ENCODE data around the gene SIX4. TPM values are rescaled to one million over a fixed set of nuclear protein-coding genes. Genes with fewer than 3 reads are reported as not detected.

The SIX4 gene
- total RNA-seq, 2 experiments from 2014 or later, result not detected

- Histone ChIP-seq H3K27ac (ENCODE audit: low read depth in 1 of 2, low read length in 2 of 2) (no peak overlapping the region), H3K9me3 (ENCODE audit: control insufficient read depth in 1 of 2, insufficient read depth in 1 of 2, low read length in 2 of 2) (no peaks in the 10 kb centered on the region), H3K27me3 (ENCODE audit: control insufficient read depth in 1 of 2, insufficient read depth in 2 of 2, low read length in 2 of 2) (peaks cover 3 to 5% of the 10 kb centered on the region in 2 experiments), H3K4me3 (ENCODE audit: low read length) (no peak overlapping the region), H3K36me3 (ENCODE audit: insufficient read depth, low read length) (no peaks in the 10 kb centered on the region), H3K4me1 (ENCODE audit: insufficient read depth, low read length) (no peaks in the 10 kb centered on the region)
- no peak overlapping the region for H3K4me3 Mint-ChIP-seq
- ATAC-seq (ENCODE audit: poor library complexity) (no peak), DNase-seq (no peak)
- no peaks in the 10 kb centered on the region for H3K4me1 Mint-ChIP-seq (ENCODE audit: low read depth)
- TF ChIP-seq, protein P1, sequence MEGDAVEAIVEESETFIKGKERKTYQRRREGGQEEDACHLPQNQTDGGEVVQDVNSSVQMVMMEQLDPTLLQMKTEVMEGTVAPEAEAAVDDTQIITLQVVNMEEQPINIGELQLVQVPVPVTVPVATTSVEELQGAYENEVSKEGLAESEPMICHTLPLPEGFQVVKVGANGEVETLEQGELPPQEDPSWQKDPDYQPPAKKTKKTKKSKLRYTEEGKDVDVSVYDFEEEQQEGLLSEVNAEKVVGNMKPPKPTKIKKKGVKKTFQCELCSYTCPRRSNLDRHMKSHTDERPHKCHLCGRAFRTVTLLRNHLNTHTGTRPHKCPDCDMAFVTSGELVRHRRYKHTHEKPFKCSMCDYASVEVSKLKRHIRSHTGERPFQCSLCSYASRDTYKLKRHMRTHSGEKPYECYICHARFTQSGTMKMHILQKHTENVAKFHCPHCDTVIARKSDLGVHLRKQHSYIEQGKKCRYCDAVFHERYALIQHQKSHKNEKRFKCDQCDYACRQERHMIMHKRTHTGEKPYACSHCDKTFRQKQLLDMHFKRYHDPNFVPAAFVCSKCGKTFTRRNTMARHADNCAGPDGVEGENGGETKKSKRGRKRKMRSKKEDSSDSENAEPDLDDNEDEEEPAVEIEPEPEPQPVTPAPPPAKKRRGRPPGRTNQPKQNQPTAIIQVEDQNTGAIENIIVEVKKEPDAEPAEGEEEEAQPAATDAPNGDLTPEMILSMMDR (IDR thresholded peaks at IDR 0.05), result no peak
- ChIA-PET CTCF (no interaction called here), POLR2A (no interaction called here)
- intact Hi-C loops (cut with DNase I, micrococcal nuclease), result no loop called here
- peaks cover 16% of the 10 kb centered on the region for H3K27me3 Mint-ChIP-seq
- H3K27ac Mint-ChIP-seq, result no peak overlapping the region
- H3K36me3 Mint-ChIP-seq (ENCODE audit: low read depth), result no peaks in the 10 kb centered on the region
- no peaks in the 10 kb centered on the region for H3K9me3 Mint-ChIP-seq
Observed at GRCh38 chr14:60670989-60671388, 53.2 kb downstream of the SIX4 start.

DNA sequence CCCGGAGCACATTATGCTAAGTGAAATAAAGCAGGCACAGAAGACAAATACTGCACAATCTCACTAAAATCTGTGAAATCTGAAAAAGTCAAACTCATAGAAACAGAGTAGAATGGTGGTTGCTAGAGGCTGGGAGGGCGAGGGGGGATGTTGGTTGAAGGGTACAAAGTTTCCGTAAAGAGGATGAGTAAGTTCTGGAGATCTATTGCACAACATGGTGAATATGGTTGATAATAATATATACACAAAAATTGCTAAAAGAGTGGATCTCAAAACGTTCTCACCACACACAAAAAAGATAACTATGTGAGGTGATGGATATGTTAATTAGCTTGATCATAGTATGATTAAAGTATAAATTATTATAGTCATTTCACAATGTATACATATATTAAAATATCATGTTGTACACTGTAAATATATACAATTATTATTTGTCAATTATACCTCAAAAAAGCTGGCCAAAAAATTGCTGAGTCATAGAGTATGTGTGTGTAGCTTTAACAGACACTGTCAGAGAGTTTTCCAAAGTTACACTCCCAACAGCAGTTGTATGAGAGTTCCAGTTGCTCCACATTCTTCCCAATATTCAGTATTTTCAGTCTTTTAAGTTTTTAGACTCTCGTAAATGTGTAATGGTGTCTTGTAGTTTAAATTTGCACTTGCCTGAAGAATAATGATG is 55.6 kb downstream of the SIX4 start:
- ChIA-PET POLR2A (no interaction called here), CTCF (no interaction called here)
- Histone ChIP-seq H3K4me3 (ENCODE audit: low read length) (no peak overlapping the region), H3K36me3 (ENCODE audit: insufficient read depth, low read length) (no peaks in the 10 kb centered on the region), H3K9me3 (ENCODE audit: control insufficient read depth in 1 of 2, insufficient read depth in 1 of 2, low read length in 2 of 2) (no peaks in the 10 kb centered on the region), H3K27ac (ENCODE audit: low read depth in 1 of 2, low read length in 2 of 2) (no peak overlapping the region), H3K27me3 (ENCODE audit: control insufficient read depth in 1 of 2, insufficient read depth in 2 of 2, low read length in 2 of 2) (peaks cover 7 to 10% of the 10 kb centered on the region in 2 experiments), H3K4me1 (ENCODE audit: insufficient read depth, low read length) (no peaks in the 10 kb centered on the region)
- Mint-ChIP-seq H3K36me3 (ENCODE audit: low read depth) (no peaks in the 10 kb centered on the region), H3K27ac (no peak overlapping the region), H3K4me3 (no peak overlapping the region), H3K27me3 (peaks cover 33% of the 10 kb centered on the region), H3K4me1 (ENCODE audit: low read depth) (no peaks in the 10 kb centered on the region), H3K9me3 (no peaks in the 10 kb centered on the region)
- DNase-seq (no peak), ATAC-seq (ENCODE audit: poor library complexity) (no peak)
- TF ChIP-seq, protein P1 (IDR thresholded peaks at IDR 0.05), result no peak
- intact Hi-C loops (cut with DNase I, micrococcal nuclease), result no loop called here

- no peak overlapping the region for H3K27ac ChIP-seq (ENCODE audit: low read depth in 1 of 2, low read length in 2 of 2)
- no peak for ATAC-seq (ENCODE audit: poor library complexity)
- H3K27me3 Mint-ChIP-seq, result peaks cover 57% of the 10 kb centered on the region
- H3K4me3 ChIP-seq (ENCODE audit: low read length), result no peak overlapping the region
- no peaks in the 10 kb centered on the region for H3K36me3 Mint-ChIP-seq (ENCODE audit: low read depth)
- ChIA-PET CTCF (interaction anchor here (0.7 kb wide), 1 partner anchor 297 kb away, joined by 3 read pairs; no protein-coding TSS in a partner anchor), POLR2A (no interaction called here)
- H3K9me3 Mint-ChIP-seq, result no peaks in the 10 kb centered on the region
- H3K4me1 ChIP-seq (ENCODE audit: insufficient read depth, low read length), result no peaks in the 10 kb centered on the region
- no peak overlapping the region for H3K4me3 Mint-ChIP-seq
- H3K36me3 ChIP-seq (ENCODE audit: insufficient read depth, low read length), result no peaks in the 10 kb centered on the region
- intact Hi-C loops (cut with DNase I, micrococcal nuclease), result no loop called here
- H3K9me3 ChIP-seq (ENCODE audit: control insufficient read depth in 1 of 2, insufficient read depth in 1 of 2, low read length in 2 of 2), result no peaks in the 10 kb centered on the region
- peaks cover 9 to 30% of the 10 kb centered on the region in 2 experiments for H3K27me3 ChIP-seq (ENCODE audit: control insufficient read depth in 1 of 2, insufficient read depth in 2 of 2, low read length in 2 of 2)
- no peak for DNase-seq
- no peaks in the 10 kb centered on the region for H3K4me1 Mint-ChIP-seq (ENCODE audit: low read depth)
- H3K27ac Mint-ChIP-seq, result no peak overlapping the region
- TF ChIP-seq, protein P1 (IDR thresholded peaks at IDR 0.05), result no peak
Observed at GRCh38 chr14:60665177-60665550, 59.0 kb downstream of the SIX4 start.

All from CD4-positive, alpha-beta T cell (primary cell).